ENCODE measurements around the gene APOL6. TPM values are rescaled to one million over a fixed set of nuclear protein-coding genes. Genes with fewer than 3 reads are reported as not detected.
A peak's percentile ranks its signal among the peaks of the same experiment; 100 is the strongest.
"Not testable (repeated sequence)": the region's sequence is repeated elsewhere in the genome, so short reads cannot be mapped to it uniquely, and the experiment has no call there.

Gene APOL6
- total RNA-seq, 2 donors from 2014 or later: 8.7 to 14.6 TPM

GRCh38 chr22:35620624-35621251 lies 27.5 kb upstream of the APOL6 start:
- Histone ChIP-seq H3K27ac (no peak overlapping the region), H3K36me3 (no peaks in the 10 kb centered on the region), H3K4me1 (replicated peaks) (peaks cover 11% of the 10 kb centered on the region), H3K9me3 (no peaks in the 10 kb centered on the region), H3K4me3 (no peak overlapping the region), H3K27me3 (replicated peaks; ENCODE audit: insufficient read depth) (no peaks in the 10 kb centered on the region)
- DNase-seq (ENCODE audit: low spot score): no peak
- intact Hi-C loops (cut with DNase I): no loop called here
- WGBS: 79% methylated on average over 15 of the region's 15 CpGs
- TF ChIP-seq POLR2A (IDR thresholded peaks at IDR 0.05) (no peak), CTCF (IDR thresholded peaks at IDR 0.05) (no peak), POLR2AphosphoS5 (IDR thresholded peaks at IDR 0.05) (no peak)

- Histone ChIP-seq H3K27me3 (replicated peaks; ENCODE audit: insufficient read depth) (no peaks in the 10 kb centered on the region), H3K9me3 (no peaks in the 10 kb centered on the region), H3K36me3 (no peaks in the 10 kb centered on the region), H3K4me1 (replicated peaks) (peaks cover 11% of the 10 kb centered on the region), H3K4me3 (no peak overlapping the region), H3K27ac (peak overlapping the region; percentile 54 to 66)
- 80% methylated on average over 6 of the region's 6 CpGs for WGBS
- no peak for DNase-seq (ENCODE audit: low spot score)
- TF ChIP-seq POLR2AphosphoS5 (IDR thresholded peaks at IDR 0.05): no peak
- intact Hi-C loops (cut with DNase I): no loop called here
Measured at GRCh38 chr22:35621451-35621850, 26.8 kb upstream of the APOL6 start.

- Histone ChIP-seq H3K4me1 (replicated peaks) (peaks cover 11% of the 10 kb centered on the region), H3K36me3 (no peaks in the 10 kb centered on the region), H3K4me3 (no peak overlapping the region), H3K27ac (peak overlapping the region; percentile 54 to 66), H3K9me3 (no peaks in the 10 kb centered on the region), H3K27me3 (replicated peaks; ENCODE audit: insufficient read depth) (no peaks in the 10 kb centered on the region)
- peak; percentile 88 for DNase-seq (ENCODE audit: low spot score)
- TF ChIP-seq CTCF (IDR thresholded peaks at IDR 0.05) (no peak), POLR2AphosphoS5 (IDR thresholded peaks at IDR 0.05) (peak; percentile 51), POLR2A (IDR thresholded peaks at IDR 0.05) (no peak)
- intact Hi-C loops (cut with DNase I): no loop called here
- WGBS: 48% methylated on average over 8 of the region's 9 CpGs
Measured at GRCh38 chr22:35622191-35622913, 25.9 kb upstream of the APOL6 start.

- peaks cover 11% of the 10 kb centered on the region for H3K4me1 ChIP-seq (replicated peaks)
- H3K36me3 ChIP-seq; H3K9me3 ChIP-seq; H3K27ac ChIP-seq; H3K27me3 ChIP-seq (replicated peaks; ENCODE audit: insufficient read depth); H3K4me3 ChIP-seq; DNase-seq (ENCODE audit: low spot score); intact Hi-C loops (cut with DNase I): not testable (repeated sequence)
- WGBS: 86% methylated on average over 5 of the region's 5 CpGs
Measured at GRCh38 chr22:35623885-35624284, 24.4 kb upstream of the APOL6 start.

- no peaks in the 10 kb centered on the region for H3K27me3 ChIP-seq (replicated peaks; ENCODE audit: insufficient read depth)
- TF ChIP-seq POLR2A (IDR thresholded peaks at IDR 0.05) (no peak), CTCF (IDR thresholded peaks at IDR 0.05) (no peak), POLR2AphosphoS5 (IDR thresholded peaks at IDR 0.05) (no peak)
- H3K27ac ChIP-seq: no peak overlapping the region
- DNase-seq (ENCODE audit: low spot score): no peak
- peaks cover 11% of the 10 kb centered on the region for H3K4me1 ChIP-seq (replicated peaks)
- WGBS: 92% methylated on average over 6 of the region's 6 CpGs
- no peaks in the 10 kb centered on the region for H3K36me3 ChIP-seq
- intact Hi-C loops (cut with DNase I): no loop called here
- H3K4me3 ChIP-seq: no peak overlapping the region
- H3K9me3 ChIP-seq: no peaks in the 10 kb centered on the region
Measured at GRCh38 chr22:35624547-35624946, 23.7 kb upstream of the APOL6 start.

Data from prostate gland (tissue), 2 donors.